ENCODE data around the gene LRRC9.

LRRC9 gene

GRCh38 chr14:60064491-60065072, 144.6 kb downstream of the LRRC9 start:
- H3K4me3 ChIP-seq (ENCODE audit: low read depth, low read length): no peak overlapping the region
- TF ChIP-seq CTCF (IDR thresholded peaks at IDR 0.05; ENCODE audit: borderline replicate concordance, insufficient read depth, low read depth, low read length): no peak

GRCh38 chr14:60067882-60068281, 147.9 kb downstream of the LRRC9 start:
- no peak for TF ChIP-seq CTCF (IDR thresholded peaks at IDR 0.05; ENCODE audit: borderline replicate concordance, insufficient read depth, low read depth, low read length)
- H3K4me3 ChIP-seq (ENCODE audit: low read depth, low read length): no peak overlapping the region

- TF ChIP-seq CTCF (IDR thresholded peaks at IDR 0.05; ENCODE audit: borderline replicate concordance, insufficient read depth, low read depth, low read length): no peak
- no peak overlapping the region for H3K4me3 ChIP-seq (ENCODE audit: low read depth, low read length)
These were observed 159.8 kb downstream of the LRRC9 start for GRCh38 chr14:60079723-60080122.

GRCh38 chr14:60085085-60085484, 165.1 kb downstream of the LRRC9 start:
- TF ChIP-seq CTCF (IDR thresholded peaks at IDR 0.05; ENCODE audit: borderline replicate concordance, insufficient read depth, low read depth, low read length): no peak
- H3K4me3 ChIP-seq (ENCODE audit: low read depth, low read length): no peak overlapping the region

- no peak for TF ChIP-seq CTCF (IDR thresholded peaks at IDR 0.05; ENCODE audit: borderline replicate concordance, insufficient read depth, low read depth, low read length)
These were observed 165.7 kb downstream of the LRRC9 start for GRCh38 chr14:60085693-60086092.

GRCh38 chr14:60087668-60088067, 167.7 kb downstream of the LRRC9 start:
- TF ChIP-seq CTCF (IDR thresholded peaks at IDR 0.05; ENCODE audit: borderline replicate concordance, insufficient read depth, low read depth, low read length): no peak
- no peak overlapping the region for H3K4me3 ChIP-seq (ENCODE audit: low read depth, low read length)

More at GRCh38 chr14:60085693-60086092, 165.7 kb downstream of the LRRC9 start:
- H3K4me3 ChIP-seq (ENCODE audit: low read depth, low read length): no peak overlapping the region

- no peak for TF ChIP-seq CTCF (IDR thresholded peaks at IDR 0.05; ENCODE audit: borderline replicate concordance, insufficient read depth, low read depth, low read length)
- H3K4me3 ChIP-seq (ENCODE audit: low read depth, low read length): no peak overlapping the region
These were observed 169.3 kb downstream of the LRRC9 start for GRCh38 chr14:60089221-60089620.
